Aorta (tissue), 5 donors: ENCODE measurements around the gene MFF. TPM values are rescaled to one million over a fixed set of nuclear protein-coding genes. Genes with fewer than 3 reads are reported as not detected.

Source experiments
- ATAC-seq: fragments of 200-7000 bp; cut with Tn5 transposase; one replicate; pipeline ENCODE4 v1.9.1; 2022; ENCODE audit warnings: moderate library complexity; ENCODE audit not compliant: low FRiP score
- DNase-seq, 2 donors: peaks; one replicate each; pipeline ENCODE4 v3.0.0-alpha.2; 2020
- H3K27ac ChIP-seq, 2 donors: one replicate each; pipeline ENCODE4 v1.5.1; 2013; ENCODE audit warnings: low read length in 2 of 2, mild to moderate bottlenecking in 2 of 2, moderate library complexity in 2 of 2, control low read depth in 1 of 2, inconsistent platforms in 1 of 2, low read depth in 1 of 2
- H3K27me3 ChIP-seq, 2 donors: one replicate each; pipeline ENCODE4 v1.6.1; 2013; ENCODE audit warnings: control low read depth in 1 of 2, low read length in 1 of 2, mild to moderate bottlenecking in 1 of 2, moderate library complexity in 1 of 2; ENCODE audit not compliant: insufficient read depth in 2 of 2, control insufficient read depth in 1 of 2
- H3K36me3 ChIP-seq, 2 donors: one replicate each; pipeline ENCODE4 v1.6.1; 2013; ENCODE audit warnings: control low read depth in 1 of 2, low read length in 1 of 2, mild to moderate bottlenecking in 1 of 2; ENCODE audit not compliant: insufficient read depth in 2 of 2, control insufficient read depth in 1 of 2
- H3K4me1 ChIP-seq, 2 donors: one replicate each; pipeline ENCODE4 v1.6.1; 2013; ENCODE audit warnings: low read length in 2 of 2, control low read depth in 1 of 2, mild to moderate bottlenecking in 1 of 2, moderate library complexity in 1 of 2; ENCODE audit not compliant: insufficient read depth in 2 of 2, control insufficient read depth in 1 of 2
- H3K4me3 ChIP-seq, 2 donors: one replicate each; pipeline ENCODE4 v1.5.1; 2013; ENCODE audit warnings: low read length in 2 of 2, control low read depth in 1 of 2, mild to moderate bottlenecking in 1 of 2
- H3K9me3 ChIP-seq: one replicate; pipeline ENCODE4 v1.6.1; 2013; ENCODE audit warnings: mild to moderate bottlenecking, low read length; ENCODE audit not compliant: control insufficient read depth
- whole genome bisulfite sequencing, 2 donors: extraction: QIAGEN DNeasy Blood & Tissue Kit; methylation state at CpG; one replicate each; pipeline ENCODE4 v1.1.7; 2013; 5-methylcytosine and 5-hydroxymethylcytosine counted together
- intact Hi-C, 2 donors: fragments of 100-400 bp; cut with DNase I; formaldehyde crosslinking; loops; one replicate each; pipeline versions ENCODE4 v1.14.2 to v1.15.0; 2022
- polyA plus RNA-seq, 2 donors: library from polyadenylated mRNA; stranded (reverse); fragments of 200-250 nt; gene quantifications; one replicate each; pipeline ENCODE4 v1.2.3, GENCODE V29; 2013
- total RNA-seq, 2 donors: library from RNA; stranded (reverse); fragmentation: NEBNext Ultra II Directional; extraction: Animal tissue kit (Norgen Biotek cat#: 25700); gene quantifications; one replicate each; pipeline ENCODE4 v1.2.1, GENCODE V29; 2021
- donor health status: healthy with polysubstance abuse.
- donor health status: Bipolar disorder and iron deficiency.
- donor health status: DM: no; HTN: no; CAD: no.
- donor health status: DM: no; HTN: no; CAD: no.
- donor health status: DM: yes; HTN: yes; CAD: no.

The MFF gene
- total and polyA plus RNA-seq, 4 donors, result 57.4 to 119 (median 87.2) TPM

DNA sequence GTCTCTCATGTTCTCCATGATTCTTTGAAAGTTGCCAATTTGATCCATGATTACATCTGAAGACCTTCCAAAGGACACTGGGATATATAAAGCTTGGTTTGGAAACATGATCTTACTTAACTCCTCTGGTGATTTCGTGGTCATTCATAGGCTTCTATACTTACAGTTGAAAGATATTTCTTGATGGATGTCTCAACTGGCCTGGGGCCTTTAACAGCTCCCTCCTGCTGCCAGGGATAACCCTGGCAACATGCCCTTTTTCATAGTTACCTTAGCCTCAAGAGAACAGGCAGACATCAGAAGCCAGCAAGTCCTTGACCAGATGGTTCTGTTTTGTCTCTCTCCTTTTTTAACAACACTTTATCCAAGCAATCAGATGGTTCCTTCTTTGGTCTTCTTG, 23.5 kb upstream of the MFF start:
- H3K9me3 ChIP-seq, result no peaks in the 10 kb centered on the region
- H3K27ac ChIP-seq, result no peak overlapping the region
- no peaks in the 10 kb centered on the region for H3K27me3 ChIP-seq
- intact Hi-C loops, result no loop called here
- no peak overlapping the region for H3K4me3 ChIP-seq
- 67 to 76% methylated on average over 1 of the region's 1 CpG for WGBS, 2 donors
- H3K36me3 ChIP-seq, result peaks cover 3 to 8% of the 10 kb centered on the region in 2 donors
- no peaks in the 10 kb centered on the region for H3K4me1 ChIP-seq
- ATAC-seq (no peak), DNase-seq (no peak)

DNA sequence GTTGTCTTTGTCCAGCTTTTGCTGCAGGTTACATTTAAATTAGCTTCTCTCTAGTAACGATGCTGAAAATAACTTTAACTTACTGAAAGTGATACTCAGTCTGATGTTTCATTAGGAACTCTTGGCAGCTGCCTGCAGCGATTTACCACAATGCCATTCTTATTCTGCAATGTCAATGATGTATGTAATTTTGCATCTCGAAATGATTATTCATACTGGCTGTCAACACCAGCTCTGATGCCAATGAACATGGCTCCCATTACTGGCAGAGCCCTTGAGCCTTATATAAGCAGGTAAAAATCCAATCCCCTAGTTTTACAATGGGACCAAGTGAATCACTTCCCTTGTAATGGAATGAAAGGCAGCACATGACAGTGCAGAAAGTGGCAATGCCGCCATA, 16.3 kb upstream of the MFF start:
- H3K4me1 ChIP-seq, result no peaks in the 10 kb centered on the region
- no peaks in the 10 kb centered on the region for H3K9me3 ChIP-seq
- H3K36me3 ChIP-seq, result peaks cover 2 to 6% of the 10 kb centered on the region in 2 donors
- DNase-seq, result no peak
- ATAC-seq, result no peak
- no peak overlapping the region for H3K27ac ChIP-seq
- intact Hi-C loops, result no loop called here
- WGBS, 2 donors, result 84 to 87% methylated on average over 4 of the region's 4 CpGs
- H3K27me3 ChIP-seq, result no peaks in the 10 kb centered on the region
- H3K4me3 ChIP-seq, result no peak overlapping the region

DNA sequence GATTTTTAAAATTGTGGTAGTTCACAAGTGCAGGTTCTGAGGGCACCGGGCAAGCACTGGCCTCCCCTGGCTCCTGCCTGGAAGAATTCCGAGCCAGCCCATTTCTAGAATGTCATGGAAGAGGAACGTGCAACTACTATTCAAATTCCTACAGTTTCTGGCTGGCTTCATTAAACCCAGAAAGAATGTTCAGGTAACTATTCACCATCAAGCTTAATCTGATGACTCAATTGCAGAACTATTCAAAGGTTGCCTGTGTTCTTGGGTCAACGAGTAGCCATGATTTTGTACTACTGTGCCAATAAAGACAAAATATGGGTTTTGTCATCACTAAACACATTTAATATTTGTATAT, 14.3 kb upstream of the MFF start:
- DNase-seq, result no peak
- WGBS, 2 donors, result 88 to 93% methylated on average over 4 of the region's 4 CpGs
- Histone ChIP-seq H3K9me3 (no peaks in the 10 kb centered on the region), H3K27ac (no peak overlapping the region), H3K4me1 (no peaks in the 10 kb centered on the region), H3K36me3 (no peaks in the 10 kb centered on the region), H3K4me3 (no peak overlapping the region), H3K27me3 (no peaks in the 10 kb centered on the region)
- ATAC-seq, result no peak
- intact Hi-C loops, result no loop called here

DNA sequence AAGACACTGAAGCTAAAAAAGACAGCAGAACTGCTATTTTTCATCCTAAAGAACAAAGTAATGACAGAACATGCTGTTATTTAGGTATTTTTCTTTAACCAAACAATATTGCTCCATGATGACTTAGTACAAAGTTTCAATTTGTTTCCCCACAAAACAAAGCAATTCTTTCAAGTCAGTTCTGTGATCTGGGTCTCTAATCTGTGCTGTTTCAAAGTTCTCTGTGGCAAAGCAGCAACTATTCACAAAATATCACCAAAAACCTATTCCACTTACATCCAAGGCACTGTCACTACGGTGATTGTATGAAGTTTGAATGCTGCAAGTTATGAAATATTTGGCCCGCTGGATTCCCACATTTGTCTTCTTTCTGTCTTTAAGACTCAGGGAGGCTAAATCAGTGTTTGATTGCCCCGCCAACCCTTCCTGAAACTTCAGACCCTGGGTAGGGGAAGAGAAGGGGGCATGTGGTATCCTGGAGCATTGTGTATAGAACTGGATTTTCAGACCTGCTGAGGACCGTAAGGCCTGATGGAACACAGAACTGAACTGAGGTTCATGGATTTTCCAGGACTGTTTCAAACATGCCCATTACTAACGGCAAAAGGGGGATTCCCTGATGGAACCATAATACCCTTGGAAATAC, 13.1 kb upstream of the MFF start:
- 92 to 94% methylated on average over 5 of the region's 5 CpGs for WGBS, 2 donors
- no peak for DNase-seq
- Histone ChIP-seq H3K9me3 (no peaks in the 10 kb centered on the region), H3K4me3 (no peak overlapping the region), H3K4me1 (no peaks in the 10 kb centered on the region), H3K27me3 (no peaks in the 10 kb centered on the region), H3K36me3 (no peaks in the 10 kb centered on the region), H3K27ac (no peak overlapping the region)
- intact Hi-C loops, result no loop called here
- no peak for ATAC-seq

DNA sequence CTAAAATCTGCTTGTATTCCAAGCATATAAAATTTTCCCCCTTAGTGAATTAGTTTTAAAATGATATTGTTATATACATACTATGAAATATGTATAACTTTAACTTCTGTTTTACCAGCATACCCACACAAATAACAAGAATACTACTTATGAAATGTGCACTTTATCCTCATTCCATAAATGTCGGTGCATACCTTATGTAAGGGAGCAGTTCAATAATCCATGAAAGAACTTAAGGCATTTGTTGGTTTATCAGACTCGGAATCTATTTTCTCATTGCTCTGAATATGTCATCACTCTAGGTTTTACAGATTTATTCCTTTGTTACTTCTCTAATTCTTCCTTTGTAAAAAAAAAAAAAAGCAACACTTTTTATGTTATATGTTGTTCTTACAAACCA, 12.5 kb upstream of the MFF start:
- Histone ChIP-seq H3K27me3 (no peaks in the 10 kb centered on the region), H3K4me1 (no peaks in the 10 kb centered on the region), H3K4me3 (no peak overlapping the region), H3K9me3 (no peaks in the 10 kb centered on the region), H3K36me3 (no peaks in the 10 kb centered on the region), H3K27ac (no peak overlapping the region)
- intact Hi-C loops, result no loop called here
- ATAC-seq (no peak), DNase-seq (no peak)
- WGBS, 2 donors, result 43 to 61% methylated on average over 2 of the region's 2 CpGs

DNA sequence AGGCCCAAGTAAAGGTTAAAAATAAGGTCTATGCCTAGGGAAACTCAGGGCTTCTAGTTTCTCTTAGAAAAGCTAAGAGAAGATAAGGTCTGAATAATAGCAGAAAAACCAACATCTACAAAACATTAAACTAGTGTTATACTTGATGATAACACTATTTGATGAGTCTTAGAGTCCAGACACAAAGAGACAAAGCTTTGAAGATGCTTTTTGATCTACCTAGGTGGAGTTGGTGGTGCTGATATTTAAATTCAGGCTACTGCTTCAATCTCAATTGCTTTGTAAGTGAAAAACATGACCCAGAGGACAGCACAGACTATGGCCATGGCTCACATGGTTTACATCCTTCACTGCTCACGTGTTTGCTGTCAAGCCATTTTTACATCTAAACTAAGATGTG, 11.7 kb upstream of the MFF start:
- DNase-seq (no peak), ATAC-seq (no peak)
- H3K36me3 ChIP-seq, result no peaks in the 10 kb centered on the region
- H3K27me3 ChIP-seq, result no peaks in the 10 kb centered on the region
- H3K27ac ChIP-seq, result no peak overlapping the region
- H3K9me3 ChIP-seq, result no peaks in the 10 kb centered on the region
- no peak overlapping the region for H3K4me3 ChIP-seq
- intact Hi-C loops, result no loop called here
- WGBS, 2 donors, result 88 to 96% methylated on average over 1 of the region's 1 CpG
- no peaks in the 10 kb centered on the region for H3K4me1 ChIP-seq

DNA sequence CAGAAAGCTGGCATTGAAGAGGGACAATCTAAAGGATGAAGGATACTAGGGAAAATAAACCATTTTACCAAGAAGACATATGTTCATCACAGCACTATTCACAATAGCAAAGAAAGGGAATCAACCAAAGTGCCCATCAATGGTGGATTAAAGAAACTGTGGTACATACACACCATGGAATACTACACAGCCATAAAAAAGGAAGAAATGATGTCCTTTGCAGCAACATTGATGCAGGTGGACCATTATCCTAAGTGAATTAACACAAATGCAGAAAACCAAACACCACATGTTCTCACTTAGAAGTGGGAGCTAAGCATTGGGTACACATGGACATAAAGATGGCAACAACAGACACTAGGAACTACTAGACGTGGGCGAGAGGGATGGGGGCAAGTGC, 7.2 kb upstream of the MFF start:
- no peaks in the 10 kb centered on the region for H3K36me3 ChIP-seq
- intact Hi-C loops, result no loop called here
- H3K4me1 ChIP-seq, result no peaks in the 10 kb centered on the region
- no peak overlapping the region for H3K4me3 ChIP-seq
- DNase-seq, result no peak
- no peak for ATAC-seq
- 93 to 97% methylated on average over 2 of the region's 2 CpGs for WGBS, 2 donors
- H3K27me3 ChIP-seq, result no peaks in the 10 kb centered on the region
- H3K27ac ChIP-seq, result no peak overlapping the region
- no peaks in the 10 kb centered on the region for H3K9me3 ChIP-seq

DNA sequence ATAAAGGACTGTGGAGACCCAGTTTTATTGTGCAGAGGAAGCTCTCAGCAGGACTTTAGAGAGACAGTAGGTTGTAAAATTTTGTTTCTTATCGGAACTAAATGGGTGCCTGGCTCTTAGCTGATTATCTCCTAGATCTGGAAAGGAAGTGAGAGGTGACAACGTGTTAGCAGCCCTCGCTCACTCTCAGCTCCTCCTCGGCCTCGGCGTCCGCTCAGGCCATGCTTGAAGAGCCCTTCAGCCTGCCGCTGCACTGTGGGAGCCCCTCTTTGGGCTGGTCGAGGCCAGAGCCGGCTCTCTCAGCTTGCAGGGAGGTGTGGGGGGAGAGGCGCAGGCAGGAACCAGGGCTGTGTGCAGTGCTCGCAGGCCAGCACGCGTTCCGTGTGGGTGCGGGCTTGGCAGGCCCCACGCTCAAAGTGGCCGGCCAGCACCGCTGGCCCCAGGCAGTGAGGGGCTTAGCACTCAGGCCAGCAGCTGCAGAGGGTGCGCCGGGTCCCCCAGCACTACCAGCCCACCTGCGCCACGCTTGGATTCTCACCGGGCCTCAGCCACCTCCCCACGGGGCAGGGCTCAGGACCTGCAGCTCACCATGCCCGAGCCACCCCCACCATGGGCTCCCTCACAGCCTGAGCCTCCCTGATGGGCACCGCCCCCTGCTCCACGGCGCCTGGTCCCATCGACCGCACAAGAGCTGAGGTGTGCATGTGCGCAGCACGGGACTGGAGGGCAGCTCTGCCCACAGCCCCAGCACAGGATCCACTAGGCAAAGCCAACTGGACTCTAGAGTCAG, 4.6 kb upstream of the MFF start:
- no peak overlapping the region for H3K4me3 ChIP-seq
- H3K4me1 ChIP-seq, result no peaks in the 10 kb centered on the region
- H3K27ac ChIP-seq, result no peak overlapping the region
- H3K9me3 ChIP-seq, result no peaks in the 10 kb centered on the region
- H3K36me3 ChIP-seq, result no peaks in the 10 kb centered on the region
- DNase-seq (no peak), ATAC-seq (no peak)
- no peaks in the 10 kb centered on the region for H3K27me3 ChIP-seq
- WGBS, 2 donors, result 92 to 93% methylated on average over 33 of the region's 33 CpGs
- intact Hi-C loops, result loop anchor here in 1 of 2 donors (10.0 kb wide), 1 partner anchor 144 kb away; no protein-coding TSS in a partner anchor
